GM13977 (cell line): ENCODE measurements around the gene PIK3R6.

Experiments used
- DNase-seq: peaks from one replicate; pipeline ENCODE4 v3.0.0; 2012; ENCODE audit warnings: low spot score
- CTCF ChIP-seq: IDR thresholded peaks from 2 replicates; pipeline ENCODE4 v1.5.1; 2012; ENCODE audit warnings: mild to moderate bottlenecking, control low read depth; ENCODE audit not compliant: insufficient read depth; ENCODE audit errors: extremely low read depth, missing control alignments
- in situ Hi-C: fragments of 300-500 bp; cut with MboI; formaldehyde crosslinking; loops from one replicate; pipeline ENCODE4 v1.12.0; 2022; ENCODE audit warnings: low sequenced_read_pairs, low pct_unique_long_range_greater_than_20kb, mixed read lengths, inconsistent platforms; ENCODE audit not compliant: unreplicated experiment

PIK3R6 gene

GRCh38 chr17:8900626-8901585, 33.4 kb upstream of the PIK3R6 start:
- TF ChIP-seq CTCF: no peak
- in situ Hi-C loops: no loop called here
- DNase-seq: no peak

GRCh38 chr17:8900207-8900606, 32.7 kb upstream of the PIK3R6 start:
- TF ChIP-seq CTCF: no peak
- DNase-seq: no peak
- in situ Hi-C loops: no loop called here

DNA sequence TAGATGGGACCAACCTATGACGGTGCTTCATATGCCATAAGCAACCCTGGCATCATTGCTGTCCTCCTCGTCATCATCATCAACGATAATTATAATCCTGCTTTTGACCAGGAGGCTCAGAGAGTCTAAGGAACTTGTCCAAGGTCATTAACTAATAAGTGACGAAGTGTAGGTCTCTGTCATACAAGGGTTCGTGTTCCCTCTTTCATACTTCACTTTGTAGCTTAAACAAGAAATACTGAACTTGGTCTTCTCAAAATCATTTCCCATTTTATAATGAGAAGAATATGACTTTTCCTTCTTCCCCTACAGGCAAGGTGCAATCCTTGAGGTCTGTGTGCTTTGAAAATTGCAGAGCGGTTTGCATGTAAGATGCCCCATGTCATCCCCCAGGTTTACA, 31.2 kb upstream of the PIK3R6 start:
- DNase-seq: no peak
- TF ChIP-seq CTCF: no peak
- in situ Hi-C loops: no loop called here

- DNase-seq: no peak
- in situ Hi-C loops: no loop called here
- TF ChIP-seq CTCF: no peak
Measured at GRCh38 chr17:8898126-8898525, 30.7 kb upstream of the PIK3R6 start.

DNA sequence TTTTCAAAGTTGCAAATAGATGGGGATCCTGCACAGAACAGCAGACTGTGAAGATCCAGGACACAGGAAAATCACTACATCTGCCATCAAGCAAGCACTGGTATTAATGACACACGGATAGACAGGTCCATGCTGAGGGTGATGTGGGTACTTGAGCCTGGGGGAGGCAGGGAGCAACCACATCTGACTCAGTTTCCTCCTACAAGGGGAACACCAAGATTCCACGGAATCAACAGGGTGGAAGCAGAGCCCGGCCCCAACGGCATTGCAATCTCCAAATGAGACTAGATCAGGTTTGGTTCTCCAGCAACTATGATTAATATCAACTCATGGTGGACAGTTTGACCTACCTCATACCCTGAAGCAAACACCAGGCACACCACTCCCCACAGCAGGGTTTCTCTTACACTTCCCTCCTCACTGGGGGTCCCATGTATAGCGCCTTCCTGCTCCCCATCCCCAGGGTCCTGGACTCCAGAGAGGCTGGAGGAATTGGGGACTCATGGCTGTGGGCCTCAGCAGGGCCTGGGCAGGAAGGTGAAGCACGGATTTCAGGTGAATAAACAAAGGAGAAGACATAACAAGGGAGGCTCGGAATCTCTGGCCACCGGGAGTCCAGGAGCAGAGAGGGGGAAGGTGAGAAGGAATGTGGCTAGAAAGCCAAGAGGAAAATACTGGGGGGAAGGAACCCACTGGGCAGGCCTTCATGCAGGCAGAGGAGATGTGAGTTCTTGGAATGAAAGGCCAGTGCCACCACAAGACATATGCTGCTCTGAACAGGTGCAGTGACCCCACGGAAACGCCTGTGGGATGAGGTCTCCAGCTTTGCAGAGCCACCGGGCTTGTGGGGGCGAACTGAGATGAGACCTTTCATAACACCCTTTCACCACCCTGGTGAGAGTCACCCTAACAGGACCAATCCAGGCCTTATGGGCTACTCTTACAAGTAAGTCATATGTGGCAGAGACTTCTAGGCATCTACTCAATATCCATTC, 29.5 kb upstream of the PIK3R6 start:
- DNase-seq: no peak
- TF ChIP-seq CTCF: no peak
- in situ Hi-C loops: no loop called here

DNA sequence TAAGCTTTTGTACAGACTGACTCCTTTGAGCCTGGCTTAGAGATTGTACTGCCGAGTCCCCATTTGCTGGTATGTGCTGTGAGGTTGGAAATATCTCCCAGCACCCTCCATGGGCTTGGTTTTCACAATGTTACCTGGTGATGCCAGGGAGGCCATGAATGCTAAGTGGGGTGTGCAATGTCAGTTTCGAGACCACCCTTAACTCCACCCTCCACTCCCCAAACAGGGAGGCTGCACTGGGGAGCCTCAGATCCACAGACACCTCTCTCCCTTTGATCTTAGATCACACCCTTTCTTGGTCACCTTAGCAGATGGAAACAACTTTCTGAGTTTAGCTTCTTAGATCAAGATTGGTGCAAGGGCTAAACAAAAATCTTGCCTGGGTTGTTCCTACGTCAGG, 28.6 kb upstream of the PIK3R6 start:
- TF ChIP-seq CTCF: no peak
- in situ Hi-C loops: no loop called here

More for the DNA sequence above, 28.6 kb upstream of the PIK3R6 start:
- DNase-seq: no peak
